H9 (cell line): ENCODE measurements around the gene SYNE2. TPM values are rescaled to one million over a fixed set of nuclear protein-coding genes. Genes with fewer than 3 reads are reported as not detected.

ENCODE experiments used
- DNase-seq: peaks from one replicate; pipeline ENCODE4 v3.0.0-alpha.2; 2017
- H2AFZ ChIP-seq: one replicate; pipeline ENCODE4 v1.6.1; 2013; ENCODE audit warnings: mild to moderate bottlenecking, low read length, control low read depth, moderate library complexity
- H2AK5ac ChIP-seq: 2 replicates; pipeline ENCODE4 v1.6.1; 2013; ENCODE audit warnings: low read length, control low read depth, mixed read lengths; ENCODE audit not compliant: insufficient read length
- H2BK120ac ChIP-seq: one replicate; pipeline ENCODE4 v1.6.1; 2013; ENCODE audit warnings: low read depth, mild to moderate bottlenecking, low read length, control low read depth, inconsistent platforms; ENCODE audit not compliant: poor library complexity, severe bottlenecking
- H2BK12ac ChIP-seq: 2 replicates; pipeline ENCODE4 v1.6.1; 2013; ENCODE audit warnings: low read length, control low read depth, mixed read lengths, low read depth; ENCODE audit not compliant: insufficient read length
- H2BK15ac ChIP-seq: 2 replicates; pipeline ENCODE4 v1.6.1; 2013; ENCODE audit warnings: low read depth, low read length, control low read depth
- H2BK20ac ChIP-seq: one replicate; pipeline ENCODE4 v1.6.1; 2013; ENCODE audit warnings: low read depth, mild to moderate bottlenecking, low read length, control low read depth, inconsistent platforms; ENCODE audit not compliant: poor library complexity, severe bottlenecking
- H2BK5ac ChIP-seq: 2 replicates; pipeline ENCODE4 v1.6.1; 2013; ENCODE audit warnings: low read length, control low read depth, mixed read lengths; ENCODE audit not compliant: insufficient read length
- H3K14ac ChIP-seq: 2 replicates; pipeline ENCODE4 v1.6.1; 2013; ENCODE audit warnings: low read length, control low read depth; ENCODE audit not compliant: insufficient read depth
- H3K18ac ChIP-seq: 2 replicates; pipeline ENCODE4 v1.6.1; 2013; ENCODE audit warnings: low read depth, mild to moderate bottlenecking, mixed read lengths, low read length, control low read depth; ENCODE audit not compliant: insufficient read length
- H3K23ac ChIP-seq: 2 replicates; pipeline ENCODE4 v1.6.1; 2013; ENCODE audit warnings: low read length, control low read depth, mixed read lengths, low read depth; ENCODE audit not compliant: insufficient read length
- H3K23me2 ChIP-seq: 2 replicates; pipeline ENCODE4 v1.6.1; 2013; ENCODE audit warnings: low read depth, mild to moderate bottlenecking, mixed read lengths, low read length, control low read depth; ENCODE audit not compliant: insufficient read length, poor library complexity, severe bottlenecking
- H3K27ac ChIP-seq: 2 replicates; pipeline ENCODE4 v1.5.1; 2013; ENCODE audit warnings: low read length, control low read depth, mixed read lengths, low read depth; ENCODE audit not compliant: insufficient read length
- H3K27me3 ChIP-seq: 2 replicates; pipeline ENCODE4 v1.6.1; 2013; ENCODE audit warnings: low read length, control low read depth, inconsistent platforms; ENCODE audit not compliant: insufficient read depth
- H3K4ac ChIP-seq: 2 replicates; pipeline ENCODE4 v1.6.1; 2013; ENCODE audit warnings: low read depth, mild to moderate bottlenecking, control low read depth, inconsistent platforms, low read length, moderate library complexity
- H3K4me1 ChIP-seq: 2 replicates; pipeline ENCODE4 v1.6.1; 2013; ENCODE audit warnings: low read length, control low read depth, inconsistent platforms; ENCODE audit not compliant: insufficient read depth
- H3K4me2 ChIP-seq: 2 replicates; pipeline ENCODE4 v1.6.1; 2013; ENCODE audit warnings: low read length, control low read depth, mixed read lengths; ENCODE audit not compliant: insufficient read length, insufficient read depth
- H3K56ac ChIP-seq: 2 replicates; pipeline ENCODE4 v1.6.1; 2013; ENCODE audit warnings: low read depth, mild to moderate bottlenecking, mixed read lengths, low read length, control low read depth; ENCODE audit not compliant: insufficient read length
- H3K79me1 ChIP-seq: 2 replicates; pipeline ENCODE4 v1.6.1; 2013; ENCODE audit warnings: low read depth, mild to moderate bottlenecking, moderate library complexity, low read length, control low read depth, inconsistent platforms; ENCODE audit not compliant: insufficient read depth, poor library complexity, severe bottlenecking
- H3K79me2 ChIP-seq: 2 replicates; pipeline ENCODE4 v1.6.1; 2013; ENCODE audit warnings: low read length, control low read depth, inconsistent platforms; ENCODE audit not compliant: insufficient read depth
- H3K9ac ChIP-seq: 2 replicates; pipeline ENCODE4 v1.6.1; 2013; ENCODE audit warnings: low read length, control low read depth, mixed read lengths; ENCODE audit not compliant: insufficient read length; ENCODE audit errors: extremely low read depth
- H3K9me3 ChIP-seq: one replicate; pipeline ENCODE4 v1.6.1; 2013; ENCODE audit warnings: low read depth, low read length, inconsistent platforms; ENCODE audit not compliant: control insufficient read depth
- H3T11ph ChIP-seq: one replicate; pipeline ENCODE4 v1.6.1; 2013; ENCODE audit warnings: mild to moderate bottlenecking, low read length, control low read depth, inconsistent platforms
- H4K20me1 ChIP-seq: one replicate; pipeline ENCODE4 v1.6.1; 2013; ENCODE audit not compliant: control insufficient read depth, insufficient read length, insufficient read depth
- H4K5ac ChIP-seq: 2 replicates; pipeline ENCODE4 v1.6.1; 2013; ENCODE audit warnings: low read depth, mild to moderate bottlenecking, mixed read lengths, low read length, control low read depth; ENCODE audit not compliant: insufficient read length
- H4K8ac ChIP-seq: replicated peaks from 2 replicates; pipeline ENCODE4 v1.6.1; 2013; ENCODE audit warnings: low read length, control low read depth, mixed read lengths, low read depth; ENCODE audit not compliant: insufficient read length
- H4K91ac ChIP-seq: 2 replicates; pipeline ENCODE4 v1.6.1; 2013; ENCODE audit warnings: low read depth, mild to moderate bottlenecking, moderate library complexity, mixed read lengths, low read length, control low read depth; ENCODE audit not compliant: insufficient read length
- H3K27ac Mint-ChIP-seq, 3 experiments: 2 replicates in 2 of 3; 3 replicates in 1 of 3; pipeline ENCODE4 v1.8.0; 2020 to 2021; ENCODE audit warnings: mixed read lengths in 3 of 3, mild to moderate bottlenecking in 1 of 3, moderate library complexity in 1 of 3
- H3K27me3 Mint-ChIP-seq: 2 replicates; pipeline ENCODE4 v1.8.0; 2021; ENCODE audit warnings: low read depth, mild to moderate bottlenecking, moderate library complexity, mixed read lengths
- H3K36me3 Mint-ChIP-seq, 3 experiments: 2 replicates in 2 of 3; 3 replicates in 1 of 3; pipeline ENCODE4 v1.8.0; 2020 to 2021; ENCODE audit warnings: low read depth in 3 of 3, mixed read lengths in 3 of 3; ENCODE audit not compliant: insufficient read depth in 1 of 3
- H3K4me1 Mint-ChIP-seq, 2 experiments: 2 replicates each; pipeline ENCODE4 v1.8.0; 2020; ENCODE audit warnings: mixed read lengths in 2 of 2
- H3K4me3 Mint-ChIP-seq, 2 experiments: 2 replicates in 1 of 2; 3 replicates in 1 of 2; pipeline ENCODE4 v1.8.0; 2020 to 2021; ENCODE audit warnings: mild to moderate bottlenecking in 2 of 2, mixed read lengths in 2 of 2, moderate library complexity in 1 of 2
- H3K9me3 Mint-ChIP-seq, 2 experiments: 2 replicates in 1 of 2; 3 replicates in 1 of 2; pipeline ENCODE4 v1.8.0; 2020; ENCODE audit warnings: mild to moderate bottlenecking in 2 of 2, mixed read lengths in 2 of 2, moderate library complexity in 1 of 2
- CTCF ChIP-seq: fragments of 200-600 bp; sonication (generic); conservative IDR thresholded peaks from 3 replicates; pipeline ENCODE4 v1.8.0; 2021; ENCODE audit warnings: antibody characterized with exemption, mild to moderate bottlenecking
- total RNA-seq: library from RNA; stranded (reverse); gene quantifications from 2 replicates; pipeline ENCODE4 v1.2.1, GENCODE V29; 2021

SYNE2 gene
- total RNA-seq, 1 experiment from 2014 or later: 43.3 TPM

DNA sequence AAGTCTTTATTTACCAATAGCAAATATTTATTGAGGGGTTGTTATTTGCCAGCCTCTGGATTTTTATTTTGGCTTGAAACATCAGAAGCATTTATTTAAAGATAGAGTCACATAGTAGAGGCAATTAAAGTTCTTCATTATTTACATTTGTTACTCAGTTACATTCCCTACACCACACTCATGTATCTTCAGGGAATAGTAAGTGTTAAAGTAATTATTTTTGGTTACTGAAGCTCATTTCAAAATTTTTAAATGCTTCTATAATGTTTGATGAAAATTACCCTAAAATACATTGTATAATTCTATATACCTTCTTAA is 235.8 kb downstream of the SYNE2 start:
- Histone ChIP-seq H4K20me1 (no peaks in the 10 kb centered on the region), H3K27ac (no peak overlapping the region), H3K18ac (no peak overlapping the region), H3K27me3 (no peaks in the 10 kb centered on the region), H2BK120ac (no peak overlapping the region), H3K9ac (no peak overlapping the region), H3K14ac (no peak overlapping the region), H4K8ac (no peak overlapping the region), H2BK20ac (no peak overlapping the region), H3K23me2 (no peaks in the 10 kb centered on the region), H2BK12ac (no peak overlapping the region), H2AK5ac (no peak overlapping the region), H2BK15ac (no peak overlapping the region), H3K4me1 (peaks cover 3% of the 10 kb centered on the region; the same call in 1 of the 2 replicates), H3K4ac (no peak overlapping the region), H3K4me2 (no peak overlapping the region), H2BK5ac (no peak overlapping the region), H3K56ac (no peak overlapping the region), H4K91ac (no peak overlapping the region), H3T11ph (no peak overlapping the region), H3K23ac (no peak overlapping the region), H2AFZ (no peak overlapping the region), H4K5ac (no peak overlapping the region), H3K9me3 (no peaks in the 10 kb centered on the region), H3K79me2 (no peaks in the 10 kb centered on the region), H3K79me1 (no peaks in the 10 kb centered on the region)
- TF ChIP-seq CTCF: no peak
- Mint-ChIP-seq H3K36me3 (peaks cover 5 to 10% (median 9%) of the 10 kb centered on the region in 3 experiments; a peak in 5 of 7 replicates), H3K27me3 (no peaks in the 10 kb centered on the region), H3K27ac (peak overlapping the region in 1 of 3 experiments; percentile 53; a peak in 1 of 7 replicates), H3K4me3 (no peak overlapping the region), H3K4me1 (peaks cover 17 to 18% of the 10 kb centered on the region in 2 experiments), H3K9me3 (no peaks in the 10 kb centered on the region)
- DNase-seq: no peak
